Measurements from ENCODE around the gene ATP6V0C. TPM values are rescaled to one million over a fixed set of nuclear protein-coding genes. Genes with fewer than 3 reads are reported as not detected.
A peak's percentile ranks its signal among the peaks of the same experiment; 100 is the strongest.

ATP6V0C gene
- total RNA-seq, 3 donors from 2014 or later, result 27.5 to 70.2 (median 45.4) TPM

DNA sequence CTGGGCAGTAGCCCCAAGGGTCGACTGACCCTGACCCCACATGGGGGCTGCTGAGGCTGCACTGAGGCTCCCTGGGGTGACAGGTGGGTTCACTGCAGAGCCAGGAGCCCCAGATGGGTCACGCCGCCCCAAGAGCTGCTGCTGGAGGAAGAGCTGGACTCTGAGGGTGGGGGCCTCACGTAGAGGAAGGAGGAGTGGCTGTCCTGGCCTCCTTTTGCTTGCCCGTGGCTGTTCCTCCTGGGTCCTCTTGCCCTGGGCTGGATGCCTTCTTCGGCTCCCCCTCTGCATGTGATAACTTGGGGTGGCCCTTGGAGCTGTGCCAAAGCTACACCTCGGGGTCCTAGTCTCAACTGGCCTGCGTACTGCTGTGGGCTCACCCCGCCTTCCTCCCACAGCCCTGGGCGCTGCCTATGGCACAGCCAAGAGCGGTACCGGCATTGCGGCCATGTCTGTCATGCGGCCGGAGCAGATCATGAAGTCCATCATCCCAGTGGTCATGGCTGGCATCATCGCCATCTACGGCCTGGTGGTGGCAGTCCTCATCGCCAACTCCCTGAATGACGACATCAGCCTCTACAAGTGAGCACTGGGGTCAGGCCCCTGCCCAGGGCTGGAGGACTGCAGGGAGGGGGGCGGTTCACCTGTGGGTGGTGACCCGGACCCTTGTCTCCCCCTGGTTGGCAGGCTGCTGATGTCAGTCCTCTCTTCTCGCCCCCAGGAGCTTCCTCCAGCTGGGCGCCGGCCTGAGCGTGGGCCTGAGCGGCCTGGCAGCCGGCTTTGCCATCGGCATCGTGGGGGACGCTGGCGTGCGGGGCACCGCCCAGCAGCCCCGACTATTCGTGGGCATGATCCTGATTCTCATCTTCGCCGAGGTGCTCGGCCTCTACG is 5.3 kb downstream of the ATP6V0C start:
- intact Hi-C loops (cut with DNase I; ENCODE audit: low total_unique reads), result no loop called here
- no peaks in the 10 kb centered on the region for H3K36me3 ChIP-seq
- TF ChIP-seq, protein P1, sequence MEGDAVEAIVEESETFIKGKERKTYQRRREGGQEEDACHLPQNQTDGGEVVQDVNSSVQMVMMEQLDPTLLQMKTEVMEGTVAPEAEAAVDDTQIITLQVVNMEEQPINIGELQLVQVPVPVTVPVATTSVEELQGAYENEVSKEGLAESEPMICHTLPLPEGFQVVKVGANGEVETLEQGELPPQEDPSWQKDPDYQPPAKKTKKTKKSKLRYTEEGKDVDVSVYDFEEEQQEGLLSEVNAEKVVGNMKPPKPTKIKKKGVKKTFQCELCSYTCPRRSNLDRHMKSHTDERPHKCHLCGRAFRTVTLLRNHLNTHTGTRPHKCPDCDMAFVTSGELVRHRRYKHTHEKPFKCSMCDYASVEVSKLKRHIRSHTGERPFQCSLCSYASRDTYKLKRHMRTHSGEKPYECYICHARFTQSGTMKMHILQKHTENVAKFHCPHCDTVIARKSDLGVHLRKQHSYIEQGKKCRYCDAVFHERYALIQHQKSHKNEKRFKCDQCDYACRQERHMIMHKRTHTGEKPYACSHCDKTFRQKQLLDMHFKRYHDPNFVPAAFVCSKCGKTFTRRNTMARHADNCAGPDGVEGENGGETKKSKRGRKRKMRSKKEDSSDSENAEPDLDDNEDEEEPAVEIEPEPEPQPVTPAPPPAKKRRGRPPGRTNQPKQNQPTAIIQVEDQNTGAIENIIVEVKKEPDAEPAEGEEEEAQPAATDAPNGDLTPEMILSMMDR (IDR thresholded peaks at IDR 0.05), result no peak
- TF ChIP-seq POLR2AphosphoS5 (IDR thresholded peaks at IDR 0.05) (no peak), POLR2A (IDR thresholded peaks at IDR 0.05) (no peak)
- no peaks in the 10 kb centered on the region for H3K27me3 ChIP-seq
- no peaks in the 10 kb centered on the region for H3K9me3 ChIP-seq
- H3K4me3 ChIP-seq, result peak overlapping the region; percentile 68 to 81 (median 72)
- peak overlapping the region; percentile 98 to 99 for H3K27ac ChIP-seq
- no peak for DNase-seq (ENCODE audit: low spot score in 2 of 2)
- H3K4me1 ChIP-seq, result peaks cover 29 to 49% of the 10 kb centered on the region in 2 donors

GRCh38 chr16:2519711-2520080 is 5.9 kb downstream of the ATP6V0C start:
- TF ChIP-seq POLR2AphosphoS5 (IDR thresholded peaks at IDR 0.05) (no peak), POLR2A (IDR thresholded peaks at IDR 0.05) (no peak)
- TF ChIP-seq, protein P1 (IDR thresholded peaks at IDR 0.05), result no peak
- H3K27me3 ChIP-seq, result no peaks in the 10 kb centered on the region
- DNase-seq (ENCODE audit: low spot score in 2 of 2), result no peak
- H3K27ac ChIP-seq, result peak overlapping the region; percentile 98 to 99
- H3K36me3 ChIP-seq, result no peaks in the 10 kb centered on the region
- H3K4me1 ChIP-seq, result peaks cover 29 to 49% of the 10 kb centered on the region in 2 donors
- no peaks in the 10 kb centered on the region for H3K9me3 ChIP-seq
- intact Hi-C loops (cut with DNase I; ENCODE audit: low total_unique reads), result no loop called here
- H3K4me3 ChIP-seq, result peak overlapping the region; percentile 68 to 81 (median 72)

DNA sequence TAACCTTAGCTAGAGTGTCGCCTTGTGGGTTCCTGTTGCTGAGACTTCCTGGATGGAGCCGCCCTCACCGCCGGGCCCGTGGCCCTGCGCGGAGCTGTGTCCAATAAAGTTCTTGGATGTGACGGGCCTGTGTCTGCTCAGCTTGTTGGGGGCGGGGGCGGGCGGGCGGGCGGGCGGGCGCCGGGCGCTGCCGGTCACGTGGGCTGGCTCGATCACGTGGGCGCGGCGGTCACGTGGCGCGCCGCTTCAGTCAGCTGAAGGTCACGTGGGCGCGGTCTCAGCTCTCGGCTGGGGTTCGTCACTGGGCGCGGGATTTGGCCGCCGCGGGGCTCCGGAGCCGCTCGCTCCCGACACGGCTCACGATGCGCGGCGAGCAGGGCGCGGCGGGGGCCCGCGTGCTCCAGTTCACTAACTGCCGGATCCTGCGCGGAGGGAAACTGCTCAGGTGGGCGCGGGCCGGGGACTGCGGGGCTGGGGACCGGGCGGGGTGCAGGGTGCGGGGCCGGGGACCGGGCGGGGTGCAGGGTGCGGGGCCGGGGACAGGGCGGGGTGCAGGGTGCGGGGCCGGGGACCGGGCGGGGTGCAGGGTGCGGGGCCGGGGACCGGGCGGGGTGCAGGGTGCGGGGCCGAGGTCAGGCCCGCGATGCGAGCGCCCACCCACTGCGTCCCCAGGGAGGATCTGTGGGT is 6.5 kb downstream of the ATP6V0C start, which contains the start of gene AMDHD2:
Gene AMDHD2 (plus strand): TSS at position 275 of the 687 bp plus-strand sequence. CDS start 88 bp downstream, at position 363.
- Histone ChIP-seq H3K27ac (peak within 1 kb of the TSS; percentile 98 to 99), H3K9me3 (no peaks in the 10 kb centered on the region), H3K4me1 (peaks cover 29 to 45% of the 10 kb centered on the region in 2 donors), H3K27me3 (no peaks in the 10 kb centered on the region), H3K4me3 (peak within 1 kb of the TSS; percentile 68 to 81 (median 72)), H3K36me3 (no peaks in the 10 kb centered on the region)
- intact Hi-C loops (cut with DNase I; ENCODE audit: low total_unique reads), result no loop called here
- TF ChIP-seq, protein P1 (IDR thresholded peaks at IDR 0.05), result no peak
- TF ChIP-seq POLR2A (IDR thresholded peaks at IDR 0.05) (no peak), POLR2AphosphoS5 (IDR thresholded peaks at IDR 0.05) (peak; percentile 48 to 85 (median 63))
- peak; percentile 89 to 90 for DNase-seq (ENCODE audit: low spot score in 2 of 2)

DNA sequence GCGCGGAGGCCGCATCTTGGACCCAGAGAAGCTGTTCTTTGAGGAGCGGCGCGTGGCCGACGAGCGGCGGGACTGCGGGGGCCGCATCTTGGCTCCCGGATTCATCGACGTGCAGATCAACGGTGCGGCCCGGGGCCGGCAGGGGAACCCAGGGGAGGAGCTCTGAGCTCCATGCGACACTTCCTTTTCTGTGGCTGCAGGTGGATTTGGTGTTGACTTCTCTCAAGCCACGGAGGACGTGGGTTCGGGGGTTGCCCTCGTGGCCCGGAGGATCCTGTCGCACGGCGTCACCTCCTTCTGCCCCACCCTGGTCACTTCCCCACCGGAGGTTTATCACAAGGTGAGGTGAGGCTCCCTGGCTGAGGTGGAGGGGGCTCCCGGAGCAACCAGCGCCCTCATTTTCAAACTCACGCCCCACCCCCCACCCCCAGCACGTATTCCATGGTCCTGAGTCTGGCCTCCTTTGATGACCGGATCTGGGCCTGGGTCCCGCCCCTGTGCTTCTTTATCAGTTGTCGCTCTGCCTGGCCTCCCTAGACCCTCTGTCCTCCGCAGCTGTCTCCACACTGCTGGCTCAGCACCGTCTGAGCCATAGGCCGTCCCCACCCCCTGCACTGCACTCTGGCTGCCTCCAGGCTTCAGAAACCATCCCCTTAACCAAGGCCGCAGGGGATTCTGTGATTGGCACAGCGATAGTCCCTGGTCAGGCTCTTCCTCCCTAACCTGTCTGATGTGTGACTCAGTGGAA is 7.2 kb downstream of the ATP6V0C start:
- Histone ChIP-seq H3K9me3 (no peaks in the 10 kb centered on the region), H3K4me1 (peaks cover 29 to 38% of the 10 kb centered on the region in 2 donors), H3K4me3 (peak overlapping the region; percentile 68 to 81 (median 72)), H3K36me3 (no peaks in the 10 kb centered on the region), H3K27ac (peak overlapping the region; percentile 98 to 99), H3K27me3 (no peaks in the 10 kb centered on the region)
- no peak for TF ChIP-seq POLR2A (IDR thresholded peaks at IDR 0.05)
- no peak for TF ChIP-seq POLR2AphosphoS5 (IDR thresholded peaks at IDR 0.05)
- TF ChIP-seq, protein P1 (IDR thresholded peaks at IDR 0.05), result no peak
- intact Hi-C loops (cut with DNase I; ENCODE audit: low total_unique reads), result no loop called here
- DNase-seq (ENCODE audit: low spot score in 2 of 2), result no peak

All from breast epithelium (tissue), 4 donors.